ENCODE measurements around the gene SLC23A1.

- TF ChIP-seq ARNTL (CRISPR knock-in tag; IDR thresholded peaks at IDR 0.05; ENCODE audit: borderline replicate concordance, low read depth) (no peak), CREB5 (CRISPR knock-in tag; IDR thresholded peaks at IDR 0.05; ENCODE audit: low read depth) (no peak), ZFP30 (CRISPR knock-in tag; IDR thresholded peaks at IDR 0.05) (no peak), RARB (CRISPR knock-in tag; IDR thresholded peaks at IDR 0.05) (no peak), ZFP3 (CRISPR knock-in tag; IDR thresholded peaks at IDR 0.05) (no peak), ZC3H10 (CRISPR knock-in tag; IDR thresholded peaks at IDR 0.05) (no peak), ZNF8 (CRISPR knock-in tag; IDR thresholded peaks at IDR 0.05) (no peak), POU6F1 (CRISPR knock-in tag; IDR thresholded peaks at IDR 0.05; ENCODE audit: borderline replicate concordance, low read depth) (no peak), ZNF70 (CRISPR knock-in tag; IDR thresholded peaks at IDR 0.05) (no peak), BACH2 (CRISPR knock-in tag; IDR thresholded peaks at IDR 0.05; ENCODE audit: borderline replicate concordance) (no peak)
Observed at GRCh38 chr5:139407517-139407916, 24.4 kb upstream of the SLC23A1 start.
